ENCODE results near the gene TBC1D1.

Gene TBC1D1

GRCh38 chr4:37890801-37891259 lies at the start of gene TBC1D1:
TBC1D1 (plus strand) TSS chr4:37891084; CDS start chr4:37902096, 11,012 bp downstream.
- DNase-seq (ENCODE audit: low read depth), result no peak

- DNase-seq (ENCODE audit: low read depth), result no peak
Observed at GRCh38 chr4:37844204-37844603, 46.7 kb upstream of the TBC1D1 start.

GRCh38 chr4:37845201-37845600 lies 45.7 kb upstream of the TBC1D1 start:
- no peak for DNase-seq (ENCODE audit: low read depth)

- DNase-seq (ENCODE audit: low read depth), result no peak
Observed at GRCh38 chr4:37847311-37847884, 43.5 kb upstream of the TBC1D1 start.

DNA sequence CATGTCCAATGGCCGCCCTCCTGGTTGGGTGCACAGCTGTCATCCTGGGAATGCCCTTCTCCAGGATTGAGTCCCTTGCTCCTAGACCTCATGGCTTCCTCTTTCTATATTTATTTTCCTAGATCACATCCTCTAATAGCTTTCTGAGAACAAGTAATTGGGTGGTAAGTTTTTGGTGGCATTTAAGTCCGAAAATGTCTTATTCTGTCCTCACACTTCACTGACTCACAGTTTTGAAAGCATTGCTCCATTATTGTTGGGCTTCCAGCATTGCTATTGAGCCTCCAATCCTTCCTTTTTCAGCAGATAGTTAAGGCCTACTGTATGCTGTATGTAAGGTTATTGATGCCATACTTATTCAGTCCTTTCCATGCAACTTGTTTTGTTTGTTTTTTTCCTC lies 38.5 kb upstream of the TBC1D1 start:
- DNase-seq (ENCODE audit: low read depth), result no peak

- DNase-seq (ENCODE audit: low read depth), result no peak
Observed at GRCh38 chr4:37858112-37858511, 32.8 kb upstream of the TBC1D1 start.

DNA sequence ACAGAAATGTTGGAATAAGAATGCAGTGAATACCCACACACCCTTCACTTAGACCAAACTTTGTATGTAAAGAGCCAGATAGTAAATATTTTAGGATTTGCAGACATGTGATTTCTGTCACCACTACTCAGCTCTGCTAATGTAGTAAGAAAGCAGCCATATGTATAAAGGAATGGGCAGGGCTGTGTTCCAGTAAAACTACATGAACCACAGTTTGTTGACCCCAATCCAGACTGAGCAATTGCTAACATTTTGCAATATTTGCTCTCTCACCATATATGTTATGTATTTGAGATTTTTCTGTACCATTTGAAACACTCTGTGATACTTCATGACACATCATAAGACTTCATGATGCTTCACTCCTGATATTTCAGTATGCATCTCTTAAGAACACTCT lies 32.0 kb upstream of the TBC1D1 start:
- DNase-seq (ENCODE audit: low read depth), result no peak

DNA sequence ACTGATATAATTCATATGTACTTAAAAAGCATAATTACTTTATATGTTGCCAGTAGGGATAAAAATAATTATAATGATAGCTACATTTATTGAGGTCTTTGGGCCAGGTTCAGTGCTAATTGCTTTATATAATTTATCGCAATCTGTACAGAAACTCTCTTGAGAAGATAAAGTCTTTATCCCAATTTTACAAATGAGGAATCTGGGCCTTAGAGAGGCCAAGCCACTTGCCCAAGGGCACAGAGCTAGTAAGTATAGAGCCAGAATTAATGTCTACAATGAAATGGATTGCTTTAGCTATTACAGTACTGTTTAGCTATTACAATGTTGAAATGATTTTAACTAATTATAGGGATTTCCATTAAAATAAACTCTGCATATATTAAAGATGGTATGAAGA lies 30.6 kb upstream of the TBC1D1 start:
- DNase-seq (ENCODE audit: low read depth), result no peak

- no peak for DNase-seq (ENCODE audit: low read depth)
Observed at GRCh38 chr4:37862961-37863360, 27.9 kb upstream of the TBC1D1 start.

GRCh38 chr4:37864786-37865185 lies 26.1 kb upstream of the TBC1D1 start:
- no peak for DNase-seq (ENCODE audit: low read depth)

DNA sequence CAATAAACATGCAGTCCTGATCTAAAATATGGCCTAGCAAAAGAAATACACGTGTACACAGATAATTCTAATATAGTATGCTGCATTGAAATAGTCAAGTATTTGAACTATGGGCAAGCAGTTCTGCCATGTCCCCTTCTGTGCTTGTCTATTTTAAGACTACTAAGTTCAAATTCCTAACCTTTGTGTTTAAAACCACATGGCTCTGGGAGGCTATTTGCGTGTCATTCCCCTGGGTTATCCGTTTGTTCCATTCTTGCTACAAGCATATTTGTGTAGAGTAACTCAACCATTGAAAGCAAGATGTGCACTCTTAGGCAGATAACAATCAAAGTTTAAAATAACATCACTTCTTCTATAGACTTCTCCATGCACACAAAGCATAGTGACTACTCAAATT lies 25.4 kb upstream of the TBC1D1 start:
- DNase-seq (ENCODE audit: low read depth), result no peak

DNA sequence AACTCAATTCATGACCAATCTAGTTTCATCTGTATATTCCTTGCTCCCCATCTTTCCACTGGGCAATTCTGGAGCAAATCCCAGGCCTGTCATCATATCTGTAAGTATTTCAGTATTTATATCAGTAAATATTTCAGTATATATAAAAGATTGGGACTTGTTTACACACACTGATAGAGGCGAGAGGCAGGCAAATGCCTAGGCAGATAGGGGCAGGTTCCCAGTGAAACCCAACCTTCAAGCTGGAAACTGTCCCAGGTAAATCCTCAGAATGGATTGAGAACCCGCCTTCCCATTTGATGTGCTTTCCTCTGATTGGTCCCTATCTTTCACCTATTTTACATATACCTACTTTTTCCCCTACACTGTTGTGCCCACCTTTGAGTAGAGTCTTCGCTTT lies 23.8 kb upstream of the TBC1D1 start:
- DNase-seq (ENCODE audit: low read depth), result no peak

DNA sequence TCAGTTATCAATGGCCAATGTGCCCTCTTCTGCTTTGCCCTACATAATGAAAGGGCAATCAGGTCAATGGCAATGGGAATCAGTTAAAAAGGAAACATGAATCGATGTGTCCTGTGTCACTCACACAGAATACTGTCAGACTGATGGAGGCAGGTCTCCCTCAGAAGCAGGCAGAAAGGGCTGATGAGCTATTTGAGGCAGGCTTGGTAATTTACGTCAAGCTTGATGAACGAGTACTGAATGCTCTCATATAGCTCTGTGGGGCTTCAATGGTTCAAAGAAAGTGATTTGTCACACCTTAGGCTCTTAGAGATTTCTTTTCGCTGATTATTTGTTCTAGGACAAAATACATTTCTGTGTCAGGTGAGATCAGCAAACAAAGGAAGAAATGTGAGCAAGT lies 22.6 kb upstream of the TBC1D1 start:
- DNase-seq (ENCODE audit: low read depth), result no peak

DNA sequence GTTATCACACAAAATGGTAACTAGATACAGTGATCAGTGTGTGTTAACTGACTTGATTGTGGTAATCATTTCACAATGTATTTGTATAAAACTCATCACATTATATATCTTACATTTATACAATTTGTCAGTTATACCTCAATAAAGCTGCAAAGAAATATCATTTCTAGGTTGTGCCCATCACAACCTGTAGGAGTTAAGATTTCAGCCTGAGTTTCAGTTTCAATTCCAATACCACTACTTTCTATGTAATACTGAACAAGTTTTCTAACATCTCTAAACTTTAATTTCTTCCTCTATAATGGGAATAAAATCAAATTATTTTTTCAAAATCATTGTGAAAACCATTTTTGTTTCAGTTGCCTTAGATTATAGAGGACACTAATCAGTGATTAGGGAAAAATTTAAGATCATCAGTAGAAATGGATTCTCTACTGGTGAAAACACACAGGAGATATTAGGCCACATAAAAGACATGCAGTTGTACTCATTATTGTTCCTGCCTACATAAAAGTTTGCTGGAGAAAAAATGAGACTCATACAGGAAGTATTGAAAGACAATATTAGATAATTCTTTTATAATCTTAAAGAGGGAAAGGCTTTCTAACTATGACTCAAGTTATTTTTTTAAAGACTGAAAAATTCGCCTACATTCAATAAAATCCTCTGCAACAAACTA lies 18.4 kb upstream of the TBC1D1 start:
- DNase-seq (ENCODE audit: low read depth), result no peak

DNA sequence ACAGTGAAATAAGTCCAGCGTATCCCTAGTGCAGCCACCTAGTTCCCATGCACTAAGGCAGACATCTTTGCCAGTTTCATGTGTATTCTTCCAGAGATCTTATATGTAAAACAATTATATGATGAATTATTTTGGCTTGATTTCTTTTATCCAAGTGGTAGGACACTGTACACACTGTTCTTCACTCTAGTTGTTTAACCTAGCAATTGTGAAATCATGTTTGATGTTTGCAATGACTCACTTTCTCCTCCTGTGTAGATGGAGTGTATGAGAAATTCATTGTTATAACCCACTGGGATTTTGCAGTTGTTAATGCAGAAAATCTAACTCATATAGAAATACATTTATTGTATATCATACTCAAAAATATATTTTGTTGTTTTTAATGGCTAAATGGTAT lies 17.5 kb upstream of the TBC1D1 start:
- DNase-seq (ENCODE audit: low read depth), result no peak

DNA sequence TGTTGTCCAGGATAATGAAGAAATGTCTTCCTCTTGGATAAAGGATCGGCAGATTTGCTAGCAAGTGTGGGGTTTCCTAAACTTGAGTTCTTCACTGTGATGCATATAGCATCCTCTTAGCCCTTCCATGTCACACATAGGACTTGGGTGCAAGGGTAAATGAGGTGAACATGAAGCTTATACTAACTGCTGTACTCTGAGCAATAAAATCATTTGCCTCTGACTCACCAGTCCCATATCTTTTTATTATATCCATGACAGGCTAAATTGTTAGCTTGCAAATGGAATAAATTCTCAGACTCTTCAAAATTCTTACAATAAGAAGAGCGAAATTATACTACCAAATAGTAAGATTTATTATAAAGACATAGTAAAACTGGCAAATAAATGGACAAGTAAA lies 14.7 kb upstream of the TBC1D1 start:
- DNase-seq (ENCODE audit: low read depth), result no peak

- DNase-seq (ENCODE audit: low read depth), result no peak
Observed at GRCh38 chr4:37879365-37879764, 11.5 kb upstream of the TBC1D1 start.

- no peak for DNase-seq (ENCODE audit: low read depth)
Observed at GRCh38 chr4:37881811-37882210, 9.1 kb upstream of the TBC1D1 start.

DNA sequence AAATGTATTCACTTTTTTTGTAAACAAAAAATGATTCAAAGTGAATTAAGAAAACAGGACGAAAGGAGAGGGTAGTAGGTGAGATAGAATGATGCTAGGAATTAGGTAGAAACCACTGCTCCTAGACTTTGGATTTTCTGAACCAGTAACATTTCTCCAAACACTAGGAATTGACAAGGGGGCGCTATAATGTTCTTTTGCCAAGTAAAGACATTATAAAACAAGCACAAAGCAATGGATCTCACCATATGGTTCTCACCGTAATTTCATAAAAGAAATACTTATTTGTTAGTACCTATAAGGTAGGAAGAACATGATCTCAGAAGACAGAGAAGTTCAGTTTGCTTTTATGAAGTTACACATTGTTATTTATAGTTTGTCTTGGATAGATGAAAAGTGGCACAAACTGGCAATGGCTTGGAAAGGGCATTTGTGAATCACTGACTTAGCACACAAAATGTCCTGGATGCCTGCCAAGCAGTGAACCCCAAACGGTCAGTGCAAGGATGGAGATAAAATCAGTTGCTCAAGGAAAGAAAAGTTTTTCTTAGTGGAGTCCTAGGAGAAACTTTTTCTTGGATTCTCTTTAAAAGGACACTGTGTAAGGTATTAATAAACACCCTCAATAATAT lies 8.1 kb upstream of the TBC1D1 start:
- no peak for DNase-seq (ENCODE audit: low read depth)

DNA sequence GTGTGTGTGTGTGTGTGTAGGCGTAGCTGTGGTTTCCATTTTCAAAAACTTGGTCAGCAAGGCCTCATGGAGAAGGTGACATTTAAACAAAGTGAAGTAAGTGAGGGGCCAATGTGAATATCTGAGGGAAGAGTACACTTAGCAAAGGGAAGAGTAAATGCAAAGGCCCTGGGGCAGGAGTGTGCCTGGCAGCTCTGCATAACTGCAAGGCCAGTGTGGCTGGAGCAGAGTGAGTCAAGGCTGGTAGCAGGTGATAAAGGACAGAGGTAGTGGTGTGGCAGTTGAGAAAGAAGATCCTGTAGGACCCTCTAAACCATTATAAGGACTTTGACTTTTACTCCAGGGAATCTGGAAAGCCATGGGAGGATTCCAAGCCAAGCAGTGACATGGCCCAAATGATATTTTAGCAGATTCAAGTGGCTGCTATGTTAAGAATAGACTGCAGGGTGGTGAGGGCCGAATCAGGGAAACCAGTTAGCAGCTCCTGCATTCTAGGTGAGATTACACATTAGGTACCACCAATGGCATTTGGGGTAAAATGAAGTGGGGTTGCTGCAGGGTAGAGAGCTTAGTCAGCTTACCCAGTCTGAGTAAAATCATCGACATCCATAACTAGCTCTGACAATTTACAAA lies 5.9 kb upstream of the TBC1D1 start:
- no peak for DNase-seq (ENCODE audit: low read depth)

DNA sequence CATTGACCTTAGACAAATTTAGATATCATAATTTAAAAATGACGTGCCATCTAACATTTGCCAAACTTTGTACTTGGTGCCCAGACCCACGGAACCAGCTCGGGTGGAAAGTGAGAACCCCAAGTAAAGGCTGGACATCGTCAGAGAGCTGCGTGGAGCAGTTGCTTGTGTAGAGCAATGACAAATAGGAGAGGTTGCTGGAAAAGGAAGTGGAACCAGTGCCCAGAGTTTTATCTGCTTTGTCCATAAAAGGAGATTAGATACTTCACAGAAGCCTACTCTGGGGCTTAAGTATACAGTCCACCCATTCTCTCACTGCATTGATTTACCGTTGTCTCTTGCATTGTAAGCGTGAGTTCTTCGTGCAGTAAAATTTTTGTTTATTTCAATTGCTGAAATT lies 5.4 kb upstream of the TBC1D1 start:
- no peak for DNase-seq (ENCODE audit: low read depth)

GRCh38 chr4:37889849-37890800 lies 759 bp upstream of the TBC1D1 start:
- no peak for DNase-seq (ENCODE audit: low read depth)

Data from HS-27A (cell line).